NCI-H748 treated with DMSO at 0.1 percent for 48 hours (cell line): Measurements from ENCODE around the gene ALDH1L2.
"Not testable (repeated sequence)": the region's sequence is repeated elsewhere in the genome, so short reads cannot be mapped to it uniquely, and the experiment has no call there.

Source experiments
- DNase-seq: peaks from one replicate; lab custom pipeline; 2025; lab: John Stamatoyannopoulos, UW

ALDH1L2 gene

DNA sequence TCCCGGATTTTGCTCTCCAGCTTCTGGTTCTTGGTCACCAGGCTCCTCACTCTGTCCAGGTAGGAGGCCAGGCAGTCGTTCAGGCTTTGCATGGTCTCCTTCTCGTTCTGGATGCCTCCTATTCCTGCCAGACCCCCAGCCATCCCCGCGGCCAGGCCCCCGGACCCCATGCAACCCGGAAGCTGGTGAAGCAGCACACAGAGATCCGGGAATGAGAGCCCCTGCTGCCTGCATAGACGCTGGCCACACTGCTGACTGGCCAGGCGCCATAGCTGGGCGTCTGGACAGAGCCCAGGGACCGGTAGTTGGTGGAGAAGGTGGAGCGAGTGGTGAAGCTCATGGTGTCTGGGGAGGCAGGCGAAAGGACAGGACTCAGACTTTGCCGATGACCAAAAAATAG lies 106.6 kb downstream of the ALDH1L2 start:
- DNase-seq = not testable (repeated sequence)

DNA sequence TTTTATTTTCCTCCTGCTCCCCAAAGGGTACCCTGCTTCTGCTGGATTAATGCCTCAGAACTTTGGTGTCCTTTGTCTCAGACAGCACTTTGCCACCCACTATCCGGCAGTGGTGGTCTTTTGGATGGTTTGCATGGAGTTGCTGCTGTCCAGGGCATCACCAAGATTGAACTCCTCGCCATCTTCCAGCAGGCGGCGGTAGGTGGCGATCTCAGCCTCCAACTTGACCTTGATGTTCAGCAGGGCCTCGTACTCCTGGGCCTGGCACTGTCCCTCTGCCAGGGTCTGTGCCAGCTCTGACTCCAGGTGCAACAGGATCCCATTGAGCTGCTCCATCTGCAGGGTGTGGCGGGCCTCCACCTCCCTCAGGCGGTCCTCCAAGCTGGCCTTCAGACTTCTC lies 107.6 kb downstream of the ALDH1L2 start:
- DNase-seq = no peak

DNA sequence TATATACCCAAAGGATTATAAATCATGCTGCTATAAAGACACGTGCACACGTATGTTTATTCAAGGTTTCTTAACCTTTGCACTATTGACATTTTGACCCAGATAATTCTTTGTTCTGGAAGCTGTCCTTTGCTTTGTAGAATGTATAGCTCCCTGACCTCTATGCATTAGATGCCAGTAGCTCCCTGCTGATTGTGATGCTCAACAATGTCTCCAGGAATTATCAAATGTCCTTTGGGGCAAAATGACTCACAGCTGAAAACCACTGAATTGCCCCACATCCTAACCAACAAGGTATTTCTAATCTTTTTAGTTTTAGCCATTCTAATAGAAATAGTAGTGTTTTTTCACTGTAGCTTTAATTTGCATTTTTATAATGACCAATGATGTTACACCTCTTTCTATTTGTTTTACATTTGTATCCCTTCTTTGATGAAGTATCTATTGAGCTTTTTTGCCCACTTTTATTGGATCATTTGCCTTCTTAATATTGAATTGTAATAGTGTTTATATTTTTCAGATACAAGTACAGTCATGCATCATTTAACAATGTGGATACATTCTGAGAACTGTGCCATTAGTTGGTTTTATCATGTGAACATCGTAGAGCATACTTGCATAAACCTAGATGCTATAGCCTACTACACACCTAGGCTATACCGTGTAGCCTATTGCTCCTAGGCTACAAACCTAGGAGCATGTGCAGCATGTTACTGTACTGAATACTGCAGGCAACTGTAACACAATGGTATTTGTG lies 108.5 kb downstream of the ALDH1L2 start:
- DNase-seq = no peak

DNA sequence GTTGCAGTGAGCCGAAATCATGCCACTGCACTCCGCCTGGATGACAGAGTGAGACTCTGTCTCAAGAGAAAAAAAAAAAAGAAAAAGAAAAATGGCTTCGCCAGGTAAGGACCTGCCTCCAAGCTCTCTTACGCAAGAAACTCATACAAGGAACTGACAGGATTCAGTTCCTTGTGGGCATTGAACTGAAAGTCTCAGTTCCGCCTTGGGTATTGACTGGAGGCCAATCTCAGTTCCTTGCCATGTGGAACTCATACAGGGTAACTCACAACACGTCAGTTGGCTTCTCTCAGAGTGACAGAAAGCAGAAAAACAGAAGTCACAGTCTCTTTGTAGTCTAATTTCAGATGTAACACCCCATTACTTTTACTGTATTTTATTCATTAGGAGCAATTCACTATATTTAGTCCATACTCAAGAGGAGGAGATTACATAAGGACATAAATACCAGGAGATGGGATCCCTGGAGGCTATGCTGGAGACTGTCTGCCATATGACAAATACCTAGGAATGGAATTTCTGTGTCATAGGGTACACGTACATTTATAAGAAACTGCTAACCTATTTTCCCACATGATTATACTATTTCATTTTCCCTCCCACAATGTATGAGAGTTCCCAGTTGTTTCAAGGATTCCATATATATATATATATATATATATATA lies 109.5 kb downstream of the ALDH1L2 start:
- DNase-seq = no peak

DNA sequence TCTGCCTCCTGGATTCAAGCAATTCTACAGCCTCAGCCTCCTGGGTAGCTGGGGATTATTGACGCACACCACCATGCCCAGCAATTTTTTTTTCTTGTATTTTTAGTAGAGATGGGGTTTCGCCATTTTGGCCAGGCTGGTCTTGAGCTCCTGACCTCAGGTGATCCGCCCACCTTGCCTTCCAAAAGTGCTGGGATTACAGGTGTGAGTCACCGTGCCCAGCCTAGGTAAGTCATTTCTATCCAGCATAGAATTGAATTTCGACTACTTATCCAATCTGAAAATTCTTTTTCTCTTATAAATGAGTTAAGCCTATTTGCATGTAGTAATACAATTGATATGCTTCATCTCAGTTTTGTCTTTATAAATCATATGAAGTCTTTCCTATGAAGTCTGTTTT lies 111.0 kb downstream of the ALDH1L2 start:
- DNase-seq = no peak

DNA sequence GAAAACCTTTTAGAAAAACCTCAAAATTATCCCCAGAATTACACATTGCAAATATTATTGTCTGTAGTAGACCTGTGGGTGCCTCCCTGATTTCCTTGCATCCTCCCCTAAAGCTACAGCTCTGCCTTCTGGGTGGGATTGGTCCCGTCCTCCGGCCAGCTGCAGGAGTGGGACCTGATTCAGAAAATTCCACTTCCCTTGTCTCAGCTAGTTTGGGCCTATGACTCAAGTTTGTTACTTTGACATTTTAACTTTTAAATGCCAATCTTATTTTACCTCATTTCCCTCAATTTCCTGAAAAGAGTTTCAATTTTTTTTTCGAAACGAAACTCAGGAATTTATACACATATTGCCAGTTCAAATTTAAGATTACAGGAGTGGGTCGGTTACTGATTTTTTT lies 113.0 kb downstream of the ALDH1L2 start:
- DNase-seq = no peak
